ENCODE measurements around the gene CFAP298. TPM values are rescaled to one million over a fixed set of nuclear protein-coding genes. Genes with fewer than 3 reads are reported as not detected.
A peak's percentile ranks its signal among the peaks of the same experiment; 100 is the strongest.

The CFAP298 gene
- total RNA-seq, 1 experiment from 2014 or later = 96.0 TPM

- POLR2A ChIA-PET (ENCODE audit: unreplicated experiment) = interaction anchor here (0.5 to 1.2 kb wide), 3 partner anchors 94 to 257 kb away, joined by 4 to 11 read pairs (median 5); no protein-coding TSS in a partner anchor
- CTCF ChIA-PET = interaction anchor here (0.6 to 1.1 kb wide), 7 partner anchors 24 to 164 kb away, joined by 3 to 18 read pairs (median 5); no protein-coding TSS in a partner anchor
- TF ChIP-seq CTCF (conservative IDR thresholded peaks at IDR 0.05; ENCODE audit: low read depth, low read length) = peak; percentile 91
- no peak for TF ChIP-seq EZH2 (IDR thresholded peaks at IDR 0.05; ENCODE audit: low read length, unreplicated experiment)
- Histone ChIP-seq H4K20me1 (ENCODE audit: low read length) (no peaks in the 10 kb centered on the region), H2AFZ (ENCODE audit: low read length) (peak overlapping the region; percentile 98), H3K9me2 (replicated peaks; ENCODE audit: low read length) (no peaks in the 10 kb centered on the region), H3K27me3 (ENCODE audit: low read length) (no peaks in the 10 kb centered on the region), H3K27ac (ENCODE audit: low read length) (peak overlapping the region; percentile 85), H3K79me2 (ENCODE audit: low read length) (no peaks in the 10 kb centered on the region), H3K4me2 (ENCODE audit: low read length) (peak overlapping the region; percentile 95), H3K4me3 (ENCODE audit: low read length) (peak overlapping the region; percentile 81), H3F3A (ENCODE audit: low read length, unreplicated experiment) (no peaks in the 10 kb centered on the region), H3K4me1 (ENCODE audit: insufficient read depth, low read length) (peaks cover 11% of the 10 kb centered on the region), H3K9me3 (ENCODE audit: low read length) (no peaks in the 10 kb centered on the region), H3K36me3 (ENCODE audit: low read depth, low read length) (no peaks in the 10 kb centered on the region), H3K9ac (ENCODE audit: low read length) (peak overlapping the region; percentile 79)
- TSS peak; percentile 34 for BruUV-seq (replicated peaks)
- intact Hi-C loops (cut with micrococcal nuclease) = loop anchor here (1.0 to 5.0 kb wide), 4 partner anchors 72 to 166 kb away; no protein-coding TSS in a partner anchor
- peak; percentile 88 for DNase-seq
- ATAC-seq = peak; percentile 94
Observed at GRCh38 chr21:32569261-32570230, 42.6 kb downstream of the CFAP298 start.

GRCh38 chr21:32567626-32568025 is 44.6 kb downstream of the CFAP298 start:
- no peak overlapping the region for H3K4me2 ChIP-seq (ENCODE audit: low read length)
- ATAC-seq = no peak
- DNase-seq = no peak
- no peak overlapping the region for H3K27ac ChIP-seq (ENCODE audit: low read length)
- ChIA-PET CTCF (no interaction called here), POLR2A (ENCODE audit: unreplicated experiment) (no interaction called here)
- H3K4me3 ChIP-seq (ENCODE audit: low read length) = no peak overlapping the region
- intact Hi-C loops (cut with micrococcal nuclease) = loop anchor here (5.0 kb wide), 2 partner anchors 70 to 90 kb away; no protein-coding TSS in a partner anchor
- H3K9me3 ChIP-seq (ENCODE audit: low read length) = no peaks in the 10 kb centered on the region
- no peaks in the 10 kb centered on the region for H3K36me3 ChIP-seq (ENCODE audit: low read depth, low read length)
- H3F3A ChIP-seq (ENCODE audit: low read length, unreplicated experiment) = no peaks in the 10 kb centered on the region
- H3K27me3 ChIP-seq (ENCODE audit: low read length) = no peaks in the 10 kb centered on the region
- no peak for TF ChIP-seq EZH2phosphoT487 (IDR thresholded peaks at IDR 0.05; ENCODE audit: borderline replicate concordance, low read length)
- no peak for TF ChIP-seq CTCF (conservative IDR thresholded peaks at IDR 0.05; ENCODE audit: low read depth, low read length)
- TF ChIP-seq EZH2 (IDR thresholded peaks at IDR 0.05; ENCODE audit: low read length, unreplicated experiment) = no peak
- no peak overlapping the region for H2AFZ ChIP-seq (ENCODE audit: low read length)
- peaks cover 11% of the 10 kb centered on the region for H3K4me1 ChIP-seq (ENCODE audit: insufficient read depth, low read length)
- BruUV-seq (replicated peaks) = no TSS peak
- no peaks in the 10 kb centered on the region for H3K79me2 ChIP-seq (ENCODE audit: low read length)
- no peak overlapping the region for H3K9ac ChIP-seq (ENCODE audit: low read length)
- no peaks in the 10 kb centered on the region for H4K20me1 ChIP-seq (ENCODE audit: low read length)
- H3K9me2 ChIP-seq (replicated peaks; ENCODE audit: low read length) = no peaks in the 10 kb centered on the region

All from PC-3 (cell line).